GM23338 (cell line): ENCODE measurements around the gene IL6. TPM values are rescaled to one million over a fixed set of nuclear protein-coding genes. Genes with fewer than 3 reads are reported as not detected.

Experiments used
- ATAC-seq: fragments of 200-7000 bp; cut with Tn5 transposase; 3 replicates; pipeline ENCODE4 v1.9.1; 2020
- DNase-seq: peaks from one replicate; pipeline ENCODE4 v3.0.0-alpha.2; 2015; ENCODE audit warnings: low spot score
- H2AFZ ChIP-seq: fragments of 200-600 bp; sonication (generic); 2 replicates; pipeline ENCODE4 v1.8.0; 2016; ENCODE audit warnings: antibody characterized with exemption, mild to moderate bottlenecking, moderate library complexity
- H3F3A ChIP-seq: fragments of 200-600 bp; sonication (generic); replicated peaks from 2 replicates; pipeline ENCODE4 v1.8.0; 2017; ENCODE audit warnings: antibody characterized with exemption, mixed run types, low read depth
- H3K27ac ChIP-seq: fragments of 200-600 bp; sonication (generic); 2 replicates; pipeline ENCODE4 v1.6.1; 2016; ENCODE audit warnings: low read depth
- H3K27me3 ChIP-seq: fragments of 200-600 bp; sonication (generic); 2 replicates; pipeline ENCODE4 v1.8.0; 2016; ENCODE audit warnings: mild to moderate bottlenecking, mixed run types, moderate library complexity; ENCODE audit not compliant: insufficient read depth
- H3K36me3 ChIP-seq: fragments of 200-600 bp; sonication (generic); 2 replicates; pipeline ENCODE4 v1.8.0; 2016; ENCODE audit warnings: mild to moderate bottlenecking; ENCODE audit not compliant: insufficient read depth
- H3K4me1 ChIP-seq: fragments of 200-600 bp; sonication (generic); 2 replicates; pipeline ENCODE4 v1.8.0; 2016; ENCODE audit warnings: mild to moderate bottlenecking, moderate library complexity; ENCODE audit not compliant: insufficient read depth
- H3K4me2 ChIP-seq: fragments of 200-600 bp; sonication (generic); 2 replicates; pipeline ENCODE4 v1.7.1; 2017; ENCODE audit warnings: mixed run types
- H3K4me3 ChIP-seq: fragments of 200-600 bp; sonication (generic); 2 replicates; pipeline ENCODE4 v1.6.1; 2016; ENCODE audit warnings: mixed run types
- H3K79me2 ChIP-seq: fragments of 200-600 bp; sonication (generic); replicated peaks from 2 replicates; pipeline ENCODE4 v1.8.0; 2017; ENCODE audit warnings: mild to moderate bottlenecking; ENCODE audit not compliant: insufficient read depth
- H3K9me2 ChIP-seq: fragments of 200-600 bp; sonication (generic); 2 replicates; pipeline ENCODE4 v1.8.0; 2017; ENCODE audit not compliant: insufficient read depth
- H4K20me1 ChIP-seq: fragments of 200-600 bp; sonication (generic); replicated peaks from 2 replicates; pipeline ENCODE4 v1.8.0; 2017; ENCODE audit warnings: mild to moderate bottlenecking; ENCODE audit not compliant: insufficient read depth
- H3K27ac Mint-ChIP-seq: 2 replicates; pipeline ENCODE4 v1.8.0; 2020; ENCODE audit warnings: inconsistent platforms, mild to moderate bottlenecking, moderate library complexity, mixed read lengths
- H3K27me3 Mint-ChIP-seq: 3 replicates; pipeline ENCODE4 v1.8.0; 2022; ENCODE audit warnings: low read depth, mild to moderate bottlenecking, moderate library complexity, mixed read lengths, inconsistent platforms; ENCODE audit not compliant: insufficient read depth, poor library complexity
- H3K36me3 Mint-ChIP-seq: 3 replicates; pipeline ENCODE4 v1.8.0; 2021; ENCODE audit warnings: low read depth, mild to moderate bottlenecking, inconsistent platforms, moderate library complexity, mixed read lengths
- H3K4me1 Mint-ChIP-seq: 3 replicates; pipeline ENCODE4 v1.8.0; 2020; ENCODE audit warnings: mild to moderate bottlenecking, inconsistent platforms, mixed read lengths
- H3K4me3 Mint-ChIP-seq: 3 replicates; pipeline ENCODE4 v1.8.0; 2021; ENCODE audit warnings: moderate library complexity, mild to moderate bottlenecking, inconsistent platforms, mixed read lengths
- H3K9me3 Mint-ChIP-seq: 3 replicates; pipeline ENCODE4 v1.8.0; 2020; ENCODE audit warnings: moderate library complexity, mild to moderate bottlenecking, inconsistent platforms, mixed read lengths
- CREB1 ChIP-seq: fragments of 250-450 bp; sonication (Bioruptor Pico); IDR thresholded peaks from 2 replicates; pipeline ENCODE4 v1.5.0; 2020; ENCODE audit warnings: low read depth, mild to moderate bottlenecking, moderate library complexity
- CTCF ChIP-seq, 2 experiments: fragments of 200-600 bp in 1 of 2; sonication (generic) in 1 of 2; conservative IDR thresholded peaks; 2 replicates each; pipeline versions ENCODE4 v1.5.1 to v1.6.1; 2016 to 2017; ENCODE audit warnings: antibody characterized with exemption in 2 of 2, low read depth in 2 of 2, mild to moderate bottlenecking in 2 of 2, moderate library complexity in 1 of 2
- ETS1 ChIP-seq: IDR thresholded peaks from 2 replicates; pipeline ENCODE4 v1.6.1; 2016; ENCODE audit warnings: antibody characterized with exemption
- NANOG ChIP-seq: IDR thresholded peaks from 2 replicates; pipeline ENCODE4 v1.6.1; 2016; ENCODE audit warnings: antibody characterized with exemption, borderline replicate concordance
- POLR2AphosphoS5 ChIP-seq: IDR thresholded peaks from 2 replicates; pipeline ENCODE4 v1.6.1; 2016; ENCODE audit warnings: antibody characterized with exemption, low read depth
- REST ChIP-seq: IDR thresholded peaks from one replicate; pipeline ENCODE4 v1.6.1; 2018; ENCODE audit warnings: antibody characterized with exemption; ENCODE audit not compliant: unreplicated experiment
- STAT1 ChIP-seq: IDR thresholded peaks from one replicate; pipeline ENCODE4 v1.6.1; 2016; ENCODE audit warnings: antibody characterized with exemption; ENCODE audit not compliant: unreplicated experiment
- ZNF331 ChIP-seq: fragments of 250-450 bp; sonication (Bioruptor Pico); IDR thresholded peaks from 2 replicates; pipeline ENCODE4 v1.5.0; 2020; ENCODE audit warnings: low read depth, mild to moderate bottlenecking, moderate library complexity
- ZNF462 ChIP-seq: fragments of 250-450 bp; sonication (Bioruptor Pico); IDR thresholded peaks from 2 replicates; pipeline ENCODE4 v1.5.0; 2020; ENCODE audit warnings: mild to moderate bottlenecking, moderate library complexity
- polyA plus RNA-seq: library from polyadenylated mRNA; unstranded; fragments of >200 nt; fragmentation: Nextera tagmentation; extraction: Ambion mirVana; gene quantifications from 2 replicates; pipeline ENCODE4 v1.2.1, GENCODE V29; 2016
- total RNA-seq: library from RNA; depleted of rRNA; stranded (reverse); fragments of >200 nt; shearing (Covaris generic); gene quantifications from 2 replicates; pipeline ENCODE4 v1.2.3, GENCODE V29; 2014

The IL6 gene
- total and polyA plus RNA-seq, 2 experiments from 2014 or later = 1.6 TPM; not detected in 1

GRCh38 chr7:22771194-22771871 lies 44.3 kb downstream of the IL6 start:
- H3K27ac ChIP-seq = no peak overlapping the region
- TF ChIP-seq ZNF331 (CRISPR knock-in tag) = no peak
- no peak for TF ChIP-seq ETS1
- TF ChIP-seq CTCF (conservative IDR thresholded peaks at IDR 0.05; ENCODE audit: low read depth in 2 of 2) = no peak
- TF ChIP-seq STAT1 = no peak
- TF ChIP-seq CREB1 (CRISPR knock-in tag) = no peak
- no peak for TF ChIP-seq ZNF462
- TF ChIP-seq NANOG = no peak
- no peak for TF ChIP-seq REST
- no peak for TF ChIP-seq POLR2AphosphoS5
- no peak overlapping the region for H2AFZ ChIP-seq
- DNase-seq (no peak), ATAC-seq (no peak)
- Mint-ChIP-seq H3K4me3 (no peak overlapping the region), H3K9me3 (no peaks in the 10 kb centered on the region), H3K27ac (no peak overlapping the region), H3K4me1 (no peaks in the 10 kb centered on the region), H3K27me3 (no peaks in the 10 kb centered on the region), H3K36me3 (no peaks in the 10 kb centered on the region)
- no peaks in the 10 kb centered on the region for H3F3A ChIP-seq
- no peak overlapping the region for H3K4me2 ChIP-seq
- no peak overlapping the region for H3K4me3 ChIP-seq
- no peaks in the 10 kb centered on the region for H3K36me3 ChIP-seq
- H3K27me3 ChIP-seq = no peaks in the 10 kb centered on the region
- no peaks in the 10 kb centered on the region for H3K4me1 ChIP-seq
- no peaks in the 10 kb centered on the region for H3K79me2 ChIP-seq
- peaks cover 4% of the 10 kb centered on the region; the same call in 1 of the 2 replicates for H3K9me2 ChIP-seq
- no peaks in the 10 kb centered on the region for H4K20me1 ChIP-seq
